Endodermal cell (in vitro differentiated cells): Measurements from ENCODE around the gene CAMK2D. TPM values are rescaled to one million over a fixed set of nuclear protein-coding genes. Genes with fewer than 3 reads are reported as not detected.

Experiments used
- DNase-seq: peaks from one replicate; pipeline ENCODE4 v3.0.0-alpha.2; 2017
- H3K27ac ChIP-seq: 2 replicates; pipeline ENCODE4 v1.5.1; 2013; ENCODE audit warnings: mild to moderate bottlenecking, low read depth, low read length, moderate library complexity
- H3K27me3 ChIP-seq: 2 replicates; pipeline ENCODE4 v1.6.1; 2013; ENCODE audit warnings: mild to moderate bottlenecking, low read length, moderate library complexity; ENCODE audit not compliant: insufficient read depth, control insufficient read depth, poor library complexity, severe bottlenecking
- H3K36me3 ChIP-seq: 2 replicates; pipeline ENCODE4 v1.7.0; 2013; ENCODE audit warnings: mild to moderate bottlenecking, low read length, moderate library complexity; ENCODE audit not compliant: control insufficient read depth, insufficient read depth
- H3K4me1 ChIP-seq: one replicate; pipeline ENCODE4 v1.7.0; 2013; ENCODE audit warnings: low read length; ENCODE audit not compliant: control insufficient read depth, insufficient read depth
- H3K4me3 ChIP-seq: 2 replicates; pipeline ENCODE4 v1.5.1; 2013; ENCODE audit warnings: mild to moderate bottlenecking, low read length, moderate library complexity
- H3K9ac ChIP-seq: 2 replicates; pipeline ENCODE4 v1.6.1; 2013; ENCODE audit warnings: mild to moderate bottlenecking, low read length, moderate library complexity; ENCODE audit not compliant: poor library complexity, severe bottlenecking; ENCODE audit errors: extremely low read depth
- H3K9me3 ChIP-seq: 2 replicates; pipeline ENCODE4 v1.6.1; 2013; ENCODE audit warnings: mild to moderate bottlenecking, low read length, moderate library complexity; ENCODE audit not compliant: control insufficient read depth
- H3K27ac Mint-ChIP-seq: 2 replicates; pipeline ENCODE4 v1.8.0; 2020; ENCODE audit warnings: mixed read lengths
- H3K27me3 Mint-ChIP-seq: 2 replicates; pipeline ENCODE4 v1.8.0; 2021; ENCODE audit warnings: mild to moderate bottlenecking, mixed read lengths; ENCODE audit not compliant: insufficient read depth
- H3K36me3 Mint-ChIP-seq: 2 replicates; pipeline ENCODE4 v1.8.0; 2020; ENCODE audit warnings: low read depth, mixed read lengths
- H3K4me1 Mint-ChIP-seq: 2 replicates; pipeline ENCODE4 v1.8.0; 2020; ENCODE audit warnings: mixed read lengths
- H3K4me3 Mint-ChIP-seq: 2 replicates; pipeline ENCODE4 v1.8.0; 2020; ENCODE audit warnings: mild to moderate bottlenecking, moderate library complexity, mixed read lengths
- H3K9me3 Mint-ChIP-seq: 2 replicates; pipeline ENCODE4 v1.8.0; 2020; ENCODE audit warnings: mild to moderate bottlenecking, mixed read lengths
- CTCF ChIP-seq: fragments of 200-600 bp; sonication (generic); conservative IDR thresholded peaks from 2 replicates; pipeline ENCODE4 v1.5.0; 2021; ENCODE audit warnings: antibody characterized with exemption, mild to moderate bottlenecking
- WGBS, 2 experiments: methylation state at CpG; one replicate each; pipeline versions ENCODE4 v1.1.5 to v1.1.7; 2013; ENCODE audit warnings: missing lambda C conversion rate in 2 of 2, mixed read lengths in 1 of 2; ENCODE audit not compliant: insufficient coverage in 1 of 2, insufficient read length in 1 of 2; 5-methylcytosine and 5-hydroxymethylcytosine counted together
- total RNA-seq, 2 donors: library from RNA; stranded (reverse); fragmentation: NEBNext Ultra II Directional in 1 of 2; extraction: Animal tissue kit (Norgen Biotek cat#: 25700) in 1 of 2; gene quantifications; 2 replicates in 1 of 2; 3 replicates in 1 of 2; pipeline ENCODE4 v1.2.1, GENCODE V29; 2021

Gene CAMK2D
- total RNA-seq, 2 donors from 2014 or later, result 91.1 to 120 TPM

GRCh38 chr4:113727802-113728201 is 33.7 kb downstream of the CAMK2D start:
- no peak overlapping the region for H3K9ac ChIP-seq
- H3K27ac ChIP-seq, result no peak overlapping the region
- no peak for DNase-seq
- H3K36me3 Mint-ChIP-seq, result no peaks in the 10 kb centered on the region
- no peak overlapping the region for H3K4me3 ChIP-seq
- H3K27ac Mint-ChIP-seq, result no peak overlapping the region
- H3K27me3 Mint-ChIP-seq, result no peaks in the 10 kb centered on the region
- WGBS, 2 experiments, result 88 to 94% methylated on average over 1 of the region's 1 CpG
- H3K4me3 Mint-ChIP-seq, result no peak overlapping the region
- H3K27me3 ChIP-seq, result no peaks in the 10 kb centered on the region
- H3K9me3 ChIP-seq, result no peaks in the 10 kb centered on the region
- TF ChIP-seq CTCF, result no peak
- no peaks in the 10 kb centered on the region for H3K4me1 ChIP-seq
- peaks cover 4% of the 10 kb centered on the region for H3K4me1 Mint-ChIP-seq
- no peaks in the 10 kb centered on the region for H3K9me3 Mint-ChIP-seq
- peaks cover 11% of the 10 kb centered on the region for H3K36me3 ChIP-seq

- H3K27me3 ChIP-seq, result no peaks in the 10 kb centered on the region
- H3K27ac ChIP-seq, result no peak overlapping the region
- no peaks in the 10 kb centered on the region for H3K27me3 Mint-ChIP-seq
- peaks cover 4% of the 10 kb centered on the region for H3K36me3 ChIP-seq
- no peaks in the 10 kb centered on the region for H3K9me3 Mint-ChIP-seq
- no peaks in the 10 kb centered on the region for H3K36me3 Mint-ChIP-seq
- peaks cover 13% of the 10 kb centered on the region for H3K4me1 ChIP-seq
- peaks cover 22% of the 10 kb centered on the region for H3K4me1 Mint-ChIP-seq
- 86% methylated on average over 1 of the region's 1 CpG; no CpG with 5 or more reads in 1 of the 2 experiments for WGBS, 2 experiments
- H3K4me3 Mint-ChIP-seq, result no peak overlapping the region
- no peak overlapping the region for H3K27ac Mint-ChIP-seq
- H3K9ac ChIP-seq, result no peak overlapping the region
- no peak for DNase-seq
- TF ChIP-seq CTCF, result no peak
- no peak overlapping the region for H3K4me3 ChIP-seq
- no peaks in the 10 kb centered on the region for H3K9me3 ChIP-seq
These were observed 35.6 kb downstream of the CAMK2D start for GRCh38 chr4:113725963-113726362.

DNA sequence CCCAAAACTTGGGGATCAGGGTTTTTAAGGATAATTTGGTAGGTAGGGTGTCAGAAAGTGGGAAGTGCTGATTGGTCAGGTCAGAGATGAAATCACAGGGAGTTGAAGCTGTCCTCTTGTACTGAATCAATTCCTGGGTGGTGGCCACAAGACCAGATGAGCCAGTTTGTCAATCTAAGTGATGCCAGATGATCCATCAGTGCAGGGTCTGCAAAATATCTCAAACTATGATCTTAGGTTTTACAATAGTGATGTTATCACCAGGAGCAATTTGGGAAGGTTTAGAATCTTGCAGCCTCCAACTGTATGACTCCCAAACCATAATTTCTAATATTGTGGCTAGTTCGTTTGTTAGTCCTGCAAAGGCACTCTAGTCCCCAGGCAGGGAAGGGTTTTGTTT is 43.3 kb downstream of the CAMK2D start:
- H3K4me3 Mint-ChIP-seq, result no peak overlapping the region
- no peak overlapping the region for H3K4me3 ChIP-seq
- peaks cover 13% of the 10 kb centered on the region for H3K4me1 ChIP-seq
- WGBS, 2 experiments, result 86% methylated on average over 1 of the region's 1 CpG; no CpG with 5 or more reads in 1 of the 2 experiments
- no peak for TF ChIP-seq CTCF
- H3K36me3 ChIP-seq, result peaks cover 15% of the 10 kb centered on the region
- H3K27ac Mint-ChIP-seq, result no peak overlapping the region
- no peaks in the 10 kb centered on the region for H3K27me3 ChIP-seq
- DNase-seq, result no peak
- no peaks in the 10 kb centered on the region for H3K9me3 ChIP-seq
- peaks cover 35% of the 10 kb centered on the region for H3K4me1 Mint-ChIP-seq
- H3K27ac ChIP-seq, result no peak overlapping the region
- H3K9me3 Mint-ChIP-seq, result no peaks in the 10 kb centered on the region
- no peaks in the 10 kb centered on the region for H3K27me3 Mint-ChIP-seq
- no peak overlapping the region for H3K9ac ChIP-seq
- H3K36me3 Mint-ChIP-seq, result peaks cover 5% of the 10 kb centered on the region
